H9 (cell line): ENCODE measurements around the gene DMXL1. TPM values are rescaled to one million over a fixed set of nuclear protein-coding genes. Genes with fewer than 3 reads are reported as not detected.

Experiments
- DNase-seq: peaks from one replicate; pipeline ENCODE4 v3.0.0-alpha.2; 2017
- H2AFZ ChIP-seq: one replicate; pipeline ENCODE4 v1.6.1; 2013; ENCODE audit warnings: mild to moderate bottlenecking, low read length, control low read depth, moderate library complexity
- H2AK5ac ChIP-seq: 2 replicates; pipeline ENCODE4 v1.6.1; 2013; ENCODE audit warnings: low read length, control low read depth, mixed read lengths; ENCODE audit not compliant: insufficient read length
- H2BK120ac ChIP-seq: one replicate; pipeline ENCODE4 v1.6.1; 2013; ENCODE audit warnings: low read depth, mild to moderate bottlenecking, low read length, control low read depth, inconsistent platforms; ENCODE audit not compliant: poor library complexity, severe bottlenecking
- H2BK12ac ChIP-seq: 2 replicates; pipeline ENCODE4 v1.6.1; 2013; ENCODE audit warnings: low read length, control low read depth, mixed read lengths, low read depth; ENCODE audit not compliant: insufficient read length
- H2BK15ac ChIP-seq: 2 replicates; pipeline ENCODE4 v1.6.1; 2013; ENCODE audit warnings: low read depth, low read length, control low read depth
- H2BK20ac ChIP-seq: one replicate; pipeline ENCODE4 v1.6.1; 2013; ENCODE audit warnings: low read depth, mild to moderate bottlenecking, low read length, control low read depth, inconsistent platforms; ENCODE audit not compliant: poor library complexity, severe bottlenecking
- H2BK5ac ChIP-seq: 2 replicates; pipeline ENCODE4 v1.6.1; 2013; ENCODE audit warnings: low read length, control low read depth, mixed read lengths; ENCODE audit not compliant: insufficient read length
- H3K14ac ChIP-seq: 2 replicates; pipeline ENCODE4 v1.6.1; 2013; ENCODE audit warnings: low read length, control low read depth; ENCODE audit not compliant: insufficient read depth
- H3K18ac ChIP-seq: 2 replicates; pipeline ENCODE4 v1.6.1; 2013; ENCODE audit warnings: low read depth, mild to moderate bottlenecking, mixed read lengths, low read length, control low read depth; ENCODE audit not compliant: insufficient read length
- H3K23ac ChIP-seq: 2 replicates; pipeline ENCODE4 v1.6.1; 2013; ENCODE audit warnings: low read length, control low read depth, mixed read lengths, low read depth; ENCODE audit not compliant: insufficient read length
- H3K23me2 ChIP-seq: 2 replicates; pipeline ENCODE4 v1.6.1; 2013; ENCODE audit warnings: low read depth, mild to moderate bottlenecking, mixed read lengths, low read length, control low read depth; ENCODE audit not compliant: insufficient read length, poor library complexity, severe bottlenecking
- H3K27ac ChIP-seq: 2 replicates; pipeline ENCODE4 v1.5.1; 2013; ENCODE audit warnings: low read length, control low read depth, mixed read lengths, low read depth; ENCODE audit not compliant: insufficient read length
- H3K27me3 ChIP-seq: 2 replicates; pipeline ENCODE4 v1.6.1; 2013; ENCODE audit warnings: low read length, control low read depth, inconsistent platforms; ENCODE audit not compliant: insufficient read depth
- H3K4ac ChIP-seq: 2 replicates; pipeline ENCODE4 v1.6.1; 2013; ENCODE audit warnings: low read depth, mild to moderate bottlenecking, control low read depth, inconsistent platforms, low read length, moderate library complexity
- H3K4me1 ChIP-seq: 2 replicates; pipeline ENCODE4 v1.6.1; 2013; ENCODE audit warnings: low read length, control low read depth, inconsistent platforms; ENCODE audit not compliant: insufficient read depth
- H3K4me2 ChIP-seq: 2 replicates; pipeline ENCODE4 v1.6.1; 2013; ENCODE audit warnings: low read length, control low read depth, mixed read lengths; ENCODE audit not compliant: insufficient read length, insufficient read depth
- H3K56ac ChIP-seq: 2 replicates; pipeline ENCODE4 v1.6.1; 2013; ENCODE audit warnings: low read depth, mild to moderate bottlenecking, mixed read lengths, low read length, control low read depth; ENCODE audit not compliant: insufficient read length
- H3K79me1 ChIP-seq: 2 replicates; pipeline ENCODE4 v1.6.1; 2013; ENCODE audit warnings: low read depth, mild to moderate bottlenecking, moderate library complexity, low read length, control low read depth, inconsistent platforms; ENCODE audit not compliant: insufficient read depth, poor library complexity, severe bottlenecking
- H3K79me2 ChIP-seq: 2 replicates; pipeline ENCODE4 v1.6.1; 2013; ENCODE audit warnings: low read length, control low read depth, inconsistent platforms; ENCODE audit not compliant: insufficient read depth
- H3K9ac ChIP-seq: 2 replicates; pipeline ENCODE4 v1.6.1; 2013; ENCODE audit warnings: low read length, control low read depth, mixed read lengths; ENCODE audit not compliant: insufficient read length; ENCODE audit errors: extremely low read depth
- H3K9me3 ChIP-seq: one replicate; pipeline ENCODE4 v1.6.1; 2013; ENCODE audit warnings: low read depth, low read length, inconsistent platforms; ENCODE audit not compliant: control insufficient read depth
- H3T11ph ChIP-seq: one replicate; pipeline ENCODE4 v1.6.1; 2013; ENCODE audit warnings: mild to moderate bottlenecking, low read length, control low read depth, inconsistent platforms
- H4K20me1 ChIP-seq: one replicate; pipeline ENCODE4 v1.6.1; 2013; ENCODE audit not compliant: control insufficient read depth, insufficient read length, insufficient read depth
- H4K5ac ChIP-seq: 2 replicates; pipeline ENCODE4 v1.6.1; 2013; ENCODE audit warnings: low read depth, mild to moderate bottlenecking, mixed read lengths, low read length, control low read depth; ENCODE audit not compliant: insufficient read length
- H4K8ac ChIP-seq: replicated peaks from 2 replicates; pipeline ENCODE4 v1.6.1; 2013; ENCODE audit warnings: low read length, control low read depth, mixed read lengths, low read depth; ENCODE audit not compliant: insufficient read length
- H4K91ac ChIP-seq: 2 replicates; pipeline ENCODE4 v1.6.1; 2013; ENCODE audit warnings: low read depth, mild to moderate bottlenecking, moderate library complexity, mixed read lengths, low read length, control low read depth; ENCODE audit not compliant: insufficient read length
- H3K27ac Mint-ChIP-seq, 3 experiments: 2 replicates in 2 of 3; 3 replicates in 1 of 3; pipeline ENCODE4 v1.8.0; 2020 to 2021; ENCODE audit warnings: mixed read lengths in 3 of 3, mild to moderate bottlenecking in 1 of 3, moderate library complexity in 1 of 3
- H3K27me3 Mint-ChIP-seq: 2 replicates; pipeline ENCODE4 v1.8.0; 2021; ENCODE audit warnings: low read depth, mild to moderate bottlenecking, moderate library complexity, mixed read lengths
- H3K36me3 Mint-ChIP-seq, 3 experiments: 2 replicates in 2 of 3; 3 replicates in 1 of 3; pipeline ENCODE4 v1.8.0; 2020 to 2021; ENCODE audit warnings: low read depth in 3 of 3, mixed read lengths in 3 of 3; ENCODE audit not compliant: insufficient read depth in 1 of 3
- H3K4me1 Mint-ChIP-seq, 2 experiments: 2 replicates each; pipeline ENCODE4 v1.8.0; 2020; ENCODE audit warnings: mixed read lengths in 2 of 2
- H3K4me3 Mint-ChIP-seq, 2 experiments: 2 replicates in 1 of 2; 3 replicates in 1 of 2; pipeline ENCODE4 v1.8.0; 2020 to 2021; ENCODE audit warnings: mild to moderate bottlenecking in 2 of 2, mixed read lengths in 2 of 2, moderate library complexity in 1 of 2
- H3K9me3 Mint-ChIP-seq, 2 experiments: 2 replicates in 1 of 2; 3 replicates in 1 of 2; pipeline ENCODE4 v1.8.0; 2020; ENCODE audit warnings: mild to moderate bottlenecking in 2 of 2, mixed read lengths in 2 of 2, moderate library complexity in 1 of 2
- WGBS: extraction: QIAGEN DNeasy Blood & Tissue Kit; methylation state at CpG from one replicate; pipeline ENCODE4 v1.1.7; 2013; ENCODE audit warnings: missing lambda C conversion rate, low lambda C conversion rate, mixed read lengths; ENCODE audit not compliant: insufficient read length; ENCODE audit errors: extremely low coverage; 5-methylcytosine and 5-hydroxymethylcytosine counted together
- total RNA-seq: library from RNA; stranded (reverse); gene quantifications from 2 replicates; pipeline ENCODE4 v1.2.1, GENCODE V29; 2021
- TF ChIP-seq, protein P1 (sequence below): fragments of 200-600 bp; sonication (generic); conservative IDR thresholded peaks from 3 replicates; pipeline ENCODE4 v1.8.0; 2021; ENCODE audit warnings: antibody characterized with exemption, mild to moderate bottlenecking

DMXL1 gene
- total RNA-seq, 1 experiment from 2014 or later = 63.5 TPM

DNA sequence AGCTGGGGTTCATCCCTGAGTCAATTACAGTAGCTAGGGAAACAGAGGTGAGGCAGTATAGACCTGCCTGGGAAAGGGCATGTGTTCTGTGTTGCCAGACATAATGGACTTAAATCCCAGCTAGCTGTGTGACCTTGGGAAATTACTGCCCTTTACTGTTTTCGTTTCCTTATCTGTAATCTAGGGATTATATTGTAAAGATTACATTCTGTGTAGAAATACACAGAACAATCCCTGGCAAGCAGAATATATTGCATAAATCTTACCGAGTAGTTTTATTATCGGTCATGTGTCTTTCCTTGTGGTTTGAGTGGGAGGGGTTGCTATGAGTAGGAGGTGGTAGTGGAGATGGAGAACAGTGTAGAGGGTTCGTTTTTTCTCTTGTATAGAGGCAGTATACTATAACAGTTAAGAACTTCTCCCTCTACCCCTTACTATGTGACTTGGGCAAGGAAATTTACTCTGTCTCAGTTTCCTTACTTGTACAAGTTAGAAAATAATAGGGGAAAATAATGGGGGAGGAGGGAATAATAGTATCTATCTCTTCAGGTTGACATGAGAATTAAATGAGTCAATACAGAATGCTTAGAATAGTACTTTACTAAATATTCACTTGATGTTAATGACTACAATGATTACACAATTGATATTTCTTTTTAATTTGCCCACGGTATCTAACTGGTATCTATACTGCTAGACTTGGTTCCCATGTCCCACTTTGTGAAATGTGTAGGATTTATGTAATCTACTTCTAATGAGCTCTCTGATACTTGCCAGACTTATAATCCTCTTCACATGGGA, 7.1 kb upstream of the DMXL1 start:
- no peaks in the 10 kb centered on the region for H3K27me3 ChIP-seq
- H3K9ac ChIP-seq = no peak overlapping the region

More for the DNA sequence above, 7.1 kb upstream of the DMXL1 start:
- H4K20me1 ChIP-seq = no peaks in the 10 kb centered on the region
- Mint-ChIP-seq H3K27ac (no peak overlapping the region; a peak in 1 of 7 replicates), H3K4me3 (no peak overlapping the region), H3K4me1 (peaks cover 9% of the 10 kb centered on the region in 2 experiments; a peak in 2 of 4 replicates), H3K9me3 (peaks cover 0 to 3% of the 10 kb centered on the region in 2 experiments; a peak in 1 of 5 replicates), H3K27me3 (no peaks in the 10 kb centered on the region), H3K36me3 (peaks cover 0 to 3% (median 0%) of the 10 kb centered on the region in 3 experiments; a peak in 1 of 7 replicates)
- H3K18ac ChIP-seq = no peak overlapping the region
- no peak overlapping the region for H2BK20ac ChIP-seq
- H3K79me1 ChIP-seq = no peaks in the 10 kb centered on the region
- no peaks in the 10 kb centered on the region for H3K23me2 ChIP-seq
- H3K27ac ChIP-seq = no peak overlapping the region
- no peak overlapping the region for H4K91ac ChIP-seq
- no peak overlapping the region for H3T11ph ChIP-seq
- no peak overlapping the region for H3K4ac ChIP-seq
- no peak overlapping the region for H4K8ac ChIP-seq
- H3K14ac ChIP-seq = no peak overlapping the region
- no peak overlapping the region for H2AK5ac ChIP-seq
- no peak overlapping the region for H2BK15ac ChIP-seq
- no peak overlapping the region for H4K5ac ChIP-seq
- DNase-seq = no peak
- no peak overlapping the region for H2BK12ac ChIP-seq
- no peak overlapping the region for H2BK120ac ChIP-seq
- H3K9me3 ChIP-seq = no peaks in the 10 kb centered on the region
- TF ChIP-seq, protein P1, sequence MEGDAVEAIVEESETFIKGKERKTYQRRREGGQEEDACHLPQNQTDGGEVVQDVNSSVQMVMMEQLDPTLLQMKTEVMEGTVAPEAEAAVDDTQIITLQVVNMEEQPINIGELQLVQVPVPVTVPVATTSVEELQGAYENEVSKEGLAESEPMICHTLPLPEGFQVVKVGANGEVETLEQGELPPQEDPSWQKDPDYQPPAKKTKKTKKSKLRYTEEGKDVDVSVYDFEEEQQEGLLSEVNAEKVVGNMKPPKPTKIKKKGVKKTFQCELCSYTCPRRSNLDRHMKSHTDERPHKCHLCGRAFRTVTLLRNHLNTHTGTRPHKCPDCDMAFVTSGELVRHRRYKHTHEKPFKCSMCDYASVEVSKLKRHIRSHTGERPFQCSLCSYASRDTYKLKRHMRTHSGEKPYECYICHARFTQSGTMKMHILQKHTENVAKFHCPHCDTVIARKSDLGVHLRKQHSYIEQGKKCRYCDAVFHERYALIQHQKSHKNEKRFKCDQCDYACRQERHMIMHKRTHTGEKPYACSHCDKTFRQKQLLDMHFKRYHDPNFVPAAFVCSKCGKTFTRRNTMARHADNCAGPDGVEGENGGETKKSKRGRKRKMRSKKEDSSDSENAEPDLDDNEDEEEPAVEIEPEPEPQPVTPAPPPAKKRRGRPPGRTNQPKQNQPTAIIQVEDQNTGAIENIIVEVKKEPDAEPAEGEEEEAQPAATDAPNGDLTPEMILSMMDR = no peak
- H2BK5ac ChIP-seq = no peak overlapping the region
- no peaks in the 10 kb centered on the region for H3K79me2 ChIP-seq
- H2AFZ ChIP-seq = no peak overlapping the region
- WGBS = no CpG with 5 or more reads among the region's 5 CpGs
- H3K23ac ChIP-seq = no peak overlapping the region
- no peaks in the 10 kb centered on the region for H3K4me1 ChIP-seq
- H3K56ac ChIP-seq = no peak overlapping the region
- no peak overlapping the region for H3K4me2 ChIP-seq
